ENCODE results near the gene CCL16.

The CCL16 gene

DNA sequence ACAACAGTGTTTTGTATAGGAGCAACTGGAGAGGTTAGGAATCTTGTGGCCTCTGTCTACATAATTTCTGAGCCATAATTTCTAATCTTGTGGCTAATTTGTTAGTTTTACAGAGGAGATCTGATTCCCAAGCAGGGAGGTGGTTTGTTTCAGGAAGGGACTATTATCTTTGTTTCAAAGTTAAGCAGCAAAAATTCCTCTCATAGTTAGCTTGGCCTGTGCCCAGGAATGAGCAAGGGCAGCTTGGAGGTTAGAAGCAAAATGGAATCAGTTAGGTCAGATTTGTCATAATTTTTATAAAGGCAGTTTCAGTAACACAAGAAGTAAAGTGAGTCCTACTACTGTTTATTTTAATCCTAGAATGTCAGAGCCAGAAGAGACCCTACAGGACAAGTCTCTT lies 48.7 kb downstream of the CCL16 start:
- H3K4me3 ChIP-seq (ENCODE audit: low read length, poor library complexity, severe bottlenecking) = no peak overlapping the region
- no peaks in the 10 kb centered on the region for H3F3A ChIP-seq (ENCODE audit: low read depth)
- H3K27me3 ChIP-seq (ENCODE audit: insufficient read depth, low read length, poor library complexity, severe bottlenecking) = no peaks in the 10 kb centered on the region
- TF ChIP-seq, protein P1, sequence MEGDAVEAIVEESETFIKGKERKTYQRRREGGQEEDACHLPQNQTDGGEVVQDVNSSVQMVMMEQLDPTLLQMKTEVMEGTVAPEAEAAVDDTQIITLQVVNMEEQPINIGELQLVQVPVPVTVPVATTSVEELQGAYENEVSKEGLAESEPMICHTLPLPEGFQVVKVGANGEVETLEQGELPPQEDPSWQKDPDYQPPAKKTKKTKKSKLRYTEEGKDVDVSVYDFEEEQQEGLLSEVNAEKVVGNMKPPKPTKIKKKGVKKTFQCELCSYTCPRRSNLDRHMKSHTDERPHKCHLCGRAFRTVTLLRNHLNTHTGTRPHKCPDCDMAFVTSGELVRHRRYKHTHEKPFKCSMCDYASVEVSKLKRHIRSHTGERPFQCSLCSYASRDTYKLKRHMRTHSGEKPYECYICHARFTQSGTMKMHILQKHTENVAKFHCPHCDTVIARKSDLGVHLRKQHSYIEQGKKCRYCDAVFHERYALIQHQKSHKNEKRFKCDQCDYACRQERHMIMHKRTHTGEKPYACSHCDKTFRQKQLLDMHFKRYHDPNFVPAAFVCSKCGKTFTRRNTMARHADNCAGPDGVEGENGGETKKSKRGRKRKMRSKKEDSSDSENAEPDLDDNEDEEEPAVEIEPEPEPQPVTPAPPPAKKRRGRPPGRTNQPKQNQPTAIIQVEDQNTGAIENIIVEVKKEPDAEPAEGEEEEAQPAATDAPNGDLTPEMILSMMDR (conservative IDR thresholded peaks at IDR 0.05; ENCODE audit: low read length) = no peak
- no peak for TF ChIP-seq EZH2phosphoT487 (IDR thresholded peaks at IDR 0.05; ENCODE audit: borderline replicate concordance)
- H3K9ac ChIP-seq (ENCODE audit: low read depth, low read length, poor library complexity, severe bottlenecking) = no peak overlapping the region
- H3K9me2 ChIP-seq (replicated peaks; ENCODE audit: low read depth, low read length) = no peaks in the 10 kb centered on the region
- H3K4me1 ChIP-seq (ENCODE audit: insufficient read depth, low read length, poor library complexity, severe bottlenecking) = peaks cover 16% of the 10 kb centered on the region
- H3K36me3 ChIP-seq (ENCODE audit: insufficient read depth, low read length) = no peaks in the 10 kb centered on the region
- H3K79me2 ChIP-seq (ENCODE audit: insufficient read depth, low read length) = peaks cover 16% of the 10 kb centered on the region
- peak overlapping the region; percentile 44 for H2AFZ ChIP-seq (ENCODE audit: low read length)
- H3K9me3 ChIP-seq (ENCODE audit: insufficient read depth, low read depth, low read length) = no peaks in the 10 kb centered on the region
- H3K4me2 ChIP-seq (ENCODE audit: low read depth, low read length, poor library complexity, severe bottlenecking) = no peak overlapping the region
- H4K20me1 ChIP-seq (ENCODE audit: insufficient read depth, low read length, poor library complexity, severe bottlenecking) = no peaks in the 10 kb centered on the region

DNA sequence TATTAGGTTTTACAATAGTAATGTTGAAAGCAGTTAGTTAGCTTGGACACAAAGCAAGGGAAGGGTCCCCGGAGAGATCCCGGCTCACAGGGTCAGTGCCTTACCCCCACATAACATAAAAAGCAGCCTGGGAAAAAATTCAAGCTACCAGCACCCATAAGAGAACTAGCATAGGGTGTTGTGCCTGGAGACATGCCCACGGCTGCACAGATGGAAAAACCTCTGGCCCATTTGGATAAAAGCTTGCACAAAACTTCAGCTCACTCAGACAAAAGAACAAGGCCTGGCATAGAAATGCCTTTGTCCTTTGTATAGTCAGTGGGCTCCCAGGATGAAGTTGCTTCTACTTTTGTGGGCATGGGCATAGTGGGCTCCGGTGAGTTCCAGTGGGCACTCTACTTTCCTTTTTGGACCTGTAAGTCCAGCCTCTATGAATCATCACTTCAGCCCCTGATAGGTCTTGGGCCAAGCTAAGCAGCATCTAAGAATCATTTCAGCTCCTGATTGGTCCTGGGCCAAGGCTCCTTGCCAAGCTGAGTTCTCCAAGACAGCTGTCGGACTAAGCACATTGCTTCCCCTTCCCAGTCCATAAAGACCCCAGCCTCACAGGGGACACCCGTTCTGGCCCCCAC lies 49.4 kb downstream of the CCL16 start:
- H3K9me3 ChIP-seq (ENCODE audit: insufficient read depth, low read depth, low read length) = no peaks in the 10 kb centered on the region
- TF ChIP-seq, protein P1 (conservative IDR thresholded peaks at IDR 0.05; ENCODE audit: low read length) = no peak
- TF ChIP-seq EZH2phosphoT487 (IDR thresholded peaks at IDR 0.05; ENCODE audit: borderline replicate concordance) = no peak

DNA sequence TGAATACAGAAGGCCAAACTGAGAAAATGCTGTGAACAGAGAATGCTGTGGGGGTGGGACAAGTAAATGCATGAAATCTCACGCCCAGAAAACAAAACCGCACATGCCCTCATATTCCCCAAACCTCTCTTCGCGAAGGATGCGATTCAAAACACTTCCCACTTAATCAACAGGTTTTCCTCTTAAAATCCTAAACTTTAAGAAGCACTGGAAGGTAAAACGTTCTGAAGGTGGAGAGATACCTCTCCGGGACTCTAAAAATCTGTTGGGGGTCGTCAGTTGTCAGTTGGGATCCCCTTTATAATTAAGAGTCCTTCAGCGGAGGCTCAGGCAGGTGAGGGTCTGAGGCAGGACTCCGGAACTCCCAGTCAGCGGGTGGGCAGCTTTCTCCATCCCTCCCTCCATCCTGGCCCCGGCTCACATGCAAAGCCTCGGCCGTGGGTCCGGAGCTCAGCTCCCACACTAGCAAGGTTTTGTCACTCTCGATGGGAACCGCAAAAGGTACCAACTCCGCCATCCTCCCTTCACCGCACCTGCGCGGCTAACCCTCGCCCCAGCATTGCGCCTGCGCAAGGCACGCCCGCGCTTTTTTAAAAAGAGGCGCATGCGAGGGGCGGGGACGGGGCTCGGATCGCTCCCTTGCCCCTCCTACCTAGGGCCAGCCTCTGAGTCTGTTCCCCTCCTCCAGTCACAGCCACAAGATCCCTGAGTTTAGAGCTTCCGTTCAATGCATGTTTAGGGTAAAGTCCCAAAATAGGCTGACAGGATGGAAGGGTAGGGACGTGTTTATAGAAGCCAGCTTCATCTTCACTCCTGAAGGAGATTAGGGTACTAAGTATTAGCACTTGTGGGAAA lies 50.9 kb downstream of the CCL16 start, which contains the start of gene RDM1:
Gene RDM1 (minus strand): TSS at position 563 of the 855 bp plus-strand sequence. CDS start 46 bp downstream, at position 517.
- H3K27me3 ChIP-seq (ENCODE audit: insufficient read depth, low read length, poor library complexity, severe bottlenecking) = no peaks in the 10 kb centered on the region
- peaks cover 16% of the 10 kb centered on the region for H3K4me1 ChIP-seq (ENCODE audit: insufficient read depth, low read length, poor library complexity, severe bottlenecking)
- peak within 1 kb of the TSS; percentile 90 for H3K4me3 ChIP-seq (ENCODE audit: low read length, poor library complexity, severe bottlenecking)
- H3K36me3 ChIP-seq (ENCODE audit: insufficient read depth, low read length) = no peaks in the 10 kb centered on the region
- no peaks in the 10 kb centered on the region for H4K20me1 ChIP-seq (ENCODE audit: insufficient read depth, low read length, poor library complexity, severe bottlenecking)
- peaks cover 16% of the 10 kb centered on the region for H3K79me2 ChIP-seq (ENCODE audit: insufficient read depth, low read length)
- peak within 1 kb of the TSS; percentile 92 for H3K9ac ChIP-seq (ENCODE audit: low read depth, low read length, poor library complexity, severe bottlenecking)
- no peaks in the 10 kb centered on the region for H3K9me2 ChIP-seq (replicated peaks; ENCODE audit: low read depth, low read length)
- H3F3A ChIP-seq (ENCODE audit: low read depth) = no peaks in the 10 kb centered on the region
- H2AFZ ChIP-seq (ENCODE audit: low read length) = peak within 1 kb of the TSS; percentile 93
- H3K9me3 ChIP-seq (ENCODE audit: insufficient read depth, low read depth, low read length) = no peaks in the 10 kb centered on the region
- TF ChIP-seq, protein P1 (conservative IDR thresholded peaks at IDR 0.05; ENCODE audit: low read length) = no peak
- TF ChIP-seq EZH2phosphoT487 (IDR thresholded peaks at IDR 0.05; ENCODE audit: borderline replicate concordance) = no peak
- peak within 1 kb of the TSS; percentile 81 for H3K4me2 ChIP-seq (ENCODE audit: low read depth, low read length, poor library complexity, severe bottlenecking)

More for the DNA sequence above, 49.4 kb downstream of the CCL16 start:
- peak overlapping the region; percentile 44 for H2AFZ ChIP-seq (ENCODE audit: low read length)
- no peaks in the 10 kb centered on the region for H3K36me3 ChIP-seq (ENCODE audit: insufficient read depth, low read length)
- no peak overlapping the region for H3K4me3 ChIP-seq (ENCODE audit: low read length, poor library complexity, severe bottlenecking)
- H4K20me1 ChIP-seq (ENCODE audit: insufficient read depth, low read length, poor library complexity, severe bottlenecking) = no peaks in the 10 kb centered on the region
- peaks cover 16% of the 10 kb centered on the region for H3K79me2 ChIP-seq (ENCODE audit: insufficient read depth, low read length)
- H3F3A ChIP-seq (ENCODE audit: low read depth) = no peaks in the 10 kb centered on the region
- H3K9ac ChIP-seq (ENCODE audit: low read depth, low read length, poor library complexity, severe bottlenecking) = peak overlapping the region; percentile 92
- no peak overlapping the region for H3K4me2 ChIP-seq (ENCODE audit: low read depth, low read length, poor library complexity, severe bottlenecking)
- no peaks in the 10 kb centered on the region for H3K9me2 ChIP-seq (replicated peaks; ENCODE audit: low read depth, low read length)
- H3K27me3 ChIP-seq (ENCODE audit: insufficient read depth, low read length, poor library complexity, severe bottlenecking) = no peaks in the 10 kb centered on the region
- peaks cover 16% of the 10 kb centered on the region for H3K4me1 ChIP-seq (ENCODE audit: insufficient read depth, low read length, poor library complexity, severe bottlenecking)
